IMR-90 (cell line): ENCODE results near the gene PDLIM5.

Experiments used
- BHLHE40 ChIP-seq: fragments of 150-350 bp; IDR thresholded peaks from 2 replicates; pipeline ENCODE4 v1.6.1; 2016; ENCODE audit warnings: mild to moderate bottlenecking, low read depth, low read length
- CEBPB ChIP-seq: IDR thresholded peaks from 2 replicates; pipeline ENCODE4 v1.6.1; 2012; ENCODE audit warnings: low read depth, low read length, improper control_type of control experiment
- CHD1 ChIP-seq: IDR thresholded peaks from 2 replicates; pipeline ENCODE4 v1.6.1; 2012; ENCODE audit warnings: low read depth, low read length, improper control_type of control experiment
- FOS ChIP-seq: fragments of 150-350 bp; IDR thresholded peaks from 2 replicates; pipeline ENCODE4 v1.6.1; 2016; ENCODE audit warnings: low read depth, low read length
- MAZ ChIP-seq: IDR thresholded peaks from 2 replicates; pipeline ENCODE4 v1.6.1; 2012; ENCODE audit warnings: low read depth, mild to moderate bottlenecking, low read length, improper control_type of control experiment, moderate library complexity, borderline replicate concordance
- MXI1 ChIP-seq: IDR thresholded peaks from 2 replicates; pipeline ENCODE4 v1.6.1; 2012; ENCODE audit warnings: low read depth, mild to moderate bottlenecking, low read length, moderate library complexity, borderline replicate concordance
- POLR2A ChIP-seq: IDR thresholded peaks from 2 replicates; pipeline ENCODE4 v1.6.1; 2012; ENCODE audit warnings: mild to moderate bottlenecking, low read depth, low read length
- RAD21 ChIP-seq: IDR thresholded peaks from 2 replicates; pipeline ENCODE4 v1.6.1; 2012; ENCODE audit warnings: low read length, improper control_type of control experiment
- RCOR1 ChIP-seq: IDR thresholded peaks from 2 replicates; pipeline ENCODE4 v1.6.1; 2012; ENCODE audit warnings: mild to moderate bottlenecking, low read length, improper control_type of control experiment; ENCODE audit not compliant: insufficient replicate concordance
- RFX5 ChIP-seq: IDR thresholded peaks from 2 replicates; pipeline ENCODE4 v1.8.0; 2012; ENCODE audit warnings: low read depth, mild to moderate bottlenecking, low read length, moderate library complexity
- SMC3 ChIP-seq: fragments of 150-350 bp; IDR thresholded peaks from 2 replicates; pipeline ENCODE4 v1.6.1; 2016; ENCODE audit warnings: low read depth, mild to moderate bottlenecking, antibody characterized with exemption, low read length, moderate library complexity
- TF ChIP-seq, protein P1 (sequence below): conservative IDR thresholded peaks from 2 replicates; pipeline ENCODE4 v1.5.1; 2012; ENCODE audit warnings: mild to moderate bottlenecking, low read depth, low read length, improper control_type of control experiment
- TF ChIP-seq, protein P2 (sequence below): fragments of 150-350 bp; IDR thresholded peaks from 2 replicates; pipeline ENCODE4 v1.6.1; 2016; ENCODE audit warnings: low read depth, mild to moderate bottlenecking, low read length, moderate library complexity, borderline replicate concordance
- TF ChIP-seq, protein P3 (sequence below): fragments of 150-350 bp; IDR thresholded peaks from 2 replicates; pipeline ENCODE4 v1.6.1; 2017; ENCODE audit warnings: mild to moderate bottlenecking, antibody characterized with exemption, low read length, low read depth

DNA sequence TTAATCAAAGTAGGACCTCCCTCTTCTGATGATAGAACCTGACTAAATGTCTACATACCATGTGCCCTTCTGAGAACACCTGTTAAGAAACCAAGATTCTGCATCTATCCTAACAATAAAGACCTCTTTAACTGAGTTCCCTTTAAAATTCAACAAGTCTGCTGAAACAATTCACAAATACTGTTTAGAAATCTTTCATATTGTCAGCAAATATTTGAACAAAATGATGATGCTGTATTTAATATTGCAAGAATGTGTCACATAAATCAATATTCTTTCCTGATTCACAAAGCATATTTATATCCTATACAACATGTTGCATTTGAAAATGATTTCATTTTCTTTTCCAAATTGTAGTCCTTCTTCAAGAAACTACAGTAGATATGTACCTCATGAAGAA is 246.4 kb downstream of the PDLIM5 start:
- TF ChIP-seq, protein P1, sequence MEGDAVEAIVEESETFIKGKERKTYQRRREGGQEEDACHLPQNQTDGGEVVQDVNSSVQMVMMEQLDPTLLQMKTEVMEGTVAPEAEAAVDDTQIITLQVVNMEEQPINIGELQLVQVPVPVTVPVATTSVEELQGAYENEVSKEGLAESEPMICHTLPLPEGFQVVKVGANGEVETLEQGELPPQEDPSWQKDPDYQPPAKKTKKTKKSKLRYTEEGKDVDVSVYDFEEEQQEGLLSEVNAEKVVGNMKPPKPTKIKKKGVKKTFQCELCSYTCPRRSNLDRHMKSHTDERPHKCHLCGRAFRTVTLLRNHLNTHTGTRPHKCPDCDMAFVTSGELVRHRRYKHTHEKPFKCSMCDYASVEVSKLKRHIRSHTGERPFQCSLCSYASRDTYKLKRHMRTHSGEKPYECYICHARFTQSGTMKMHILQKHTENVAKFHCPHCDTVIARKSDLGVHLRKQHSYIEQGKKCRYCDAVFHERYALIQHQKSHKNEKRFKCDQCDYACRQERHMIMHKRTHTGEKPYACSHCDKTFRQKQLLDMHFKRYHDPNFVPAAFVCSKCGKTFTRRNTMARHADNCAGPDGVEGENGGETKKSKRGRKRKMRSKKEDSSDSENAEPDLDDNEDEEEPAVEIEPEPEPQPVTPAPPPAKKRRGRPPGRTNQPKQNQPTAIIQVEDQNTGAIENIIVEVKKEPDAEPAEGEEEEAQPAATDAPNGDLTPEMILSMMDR: no peak
- TF ChIP-seq POLR2A: no peak
- no peak for TF ChIP-seq CEBPB
- TF ChIP-seq RCOR1: no peak
- TF ChIP-seq, protein P2, sequence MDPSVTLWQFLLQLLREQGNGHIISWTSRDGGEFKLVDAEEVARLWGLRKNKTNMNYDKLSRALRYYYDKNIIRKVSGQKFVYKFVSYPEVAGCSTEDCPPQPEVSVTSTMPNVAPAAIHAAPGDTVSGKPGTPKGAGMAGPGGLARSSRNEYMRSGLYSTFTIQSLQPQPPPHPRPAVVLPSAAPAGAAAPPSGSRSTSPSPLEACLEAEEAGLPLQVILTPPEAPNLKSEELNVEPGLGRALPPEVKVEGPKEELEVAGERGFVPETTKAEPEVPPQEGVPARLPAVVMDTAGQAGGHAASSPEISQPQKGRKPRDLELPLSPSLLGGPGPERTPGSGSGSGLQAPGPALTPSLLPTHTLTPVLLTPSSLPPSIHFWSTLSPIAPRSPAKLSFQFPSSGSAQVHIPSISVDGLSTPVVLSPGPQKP: no peak
- no peak for TF ChIP-seq SMC3
- TF ChIP-seq MAZ: no peak
- TF ChIP-seq CHD1: no peak
- no peak for TF ChIP-seq RAD21
- TF ChIP-seq, protein P3, sequence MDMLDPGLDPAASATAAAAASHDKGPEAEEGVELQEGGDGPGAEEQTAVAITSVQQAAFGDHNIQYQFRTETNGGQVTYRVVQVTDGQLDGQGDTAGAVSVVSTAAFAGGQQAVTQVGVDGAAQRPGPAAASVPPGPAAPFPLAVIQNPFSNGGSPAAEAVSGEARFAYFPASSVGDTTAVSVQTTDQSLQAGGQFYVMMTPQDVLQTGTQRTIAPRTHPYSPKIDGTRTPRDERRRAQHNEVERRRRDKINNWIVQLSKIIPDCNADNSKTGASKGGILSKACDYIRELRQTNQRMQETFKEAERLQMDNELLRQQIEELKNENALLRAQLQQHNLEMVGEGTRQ: no peak
- no peak for TF ChIP-seq RFX5
- TF ChIP-seq BHLHE40: no peak
- no peak for TF ChIP-seq FOS
- no peak for TF ChIP-seq MXI1
